Measurements from ENCODE around the gene NFX1.
"Not testable (repeated sequence)": the region's sequence is repeated elsewhere in the genome, so short reads cannot be mapped to it uniquely, and the experiment has no call there.

Gene NFX1

DNA sequence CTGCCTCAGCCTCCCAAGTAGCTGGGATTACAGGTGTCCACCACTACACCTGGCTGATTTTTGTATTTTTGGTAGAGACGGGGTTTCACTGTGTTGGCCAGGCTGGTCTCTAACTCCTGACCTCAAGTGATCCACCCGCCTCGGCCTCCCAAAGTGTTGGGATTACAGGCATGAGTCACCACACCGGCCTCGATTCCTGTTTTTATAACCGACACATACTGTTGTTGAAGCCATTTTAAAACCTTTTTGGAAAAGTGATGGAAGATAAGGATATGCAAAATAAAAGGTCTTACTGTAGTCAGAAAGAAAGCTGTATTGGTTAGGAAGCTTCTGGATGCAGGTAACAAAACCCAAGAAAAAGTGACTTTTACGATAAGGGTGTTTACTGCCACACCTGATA lies 42.6 kb downstream of the NFX1 start:
- H3K4me1 ChIP-seq (ENCODE audit: insufficient read depth, low read length); H3K9me3 ChIP-seq (ENCODE audit: insufficient read depth, low read depth, low read length); H3K27me3 ChIP-seq (ENCODE audit: insufficient read depth, low read length); H3K4me3 ChIP-seq (ENCODE audit: low read length); H3K27ac ChIP-seq (ENCODE audit: low read depth, low read length); H3K9ac ChIP-seq (ENCODE audit: low read depth, low read length): not testable (repeated sequence)
- peaks cover 73% of the 10 kb centered on the region for H3K36me3 ChIP-seq (ENCODE audit: insufficient read depth, low read length)
- 95% methylated on average over 7 of the region's 7 CpGs for WGBS

DNA sequence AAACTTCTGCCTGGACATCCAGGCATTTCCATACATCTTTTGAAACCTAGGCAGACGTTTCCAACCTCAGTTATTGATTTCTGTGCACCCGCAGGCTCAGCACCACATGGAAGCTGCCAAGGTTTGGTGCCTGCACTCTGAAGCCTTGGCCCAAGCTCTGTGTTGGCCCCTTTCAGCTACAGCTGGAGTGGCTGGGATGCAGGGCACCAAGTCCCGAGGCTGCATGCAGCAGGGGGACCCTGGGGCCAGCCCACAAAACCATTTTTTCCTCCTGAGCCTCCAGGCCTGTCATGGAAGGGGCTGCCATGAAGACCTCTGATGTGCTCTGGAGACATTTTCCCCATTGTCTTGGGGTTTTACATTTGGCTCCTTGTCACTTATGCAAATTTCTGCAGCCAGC lies 49.9 kb downstream of the NFX1 start:
- Histone ChIP-seq H3K4me3 (ENCODE audit: low read length) (no peak overlapping the region), H3K9me3 (ENCODE audit: insufficient read depth, low read depth, low read length) (peaks cover 33% of the 10 kb centered on the region), H3K36me3 (ENCODE audit: insufficient read depth, low read length) (peaks cover 80% of the 10 kb centered on the region), H3K9ac (ENCODE audit: low read depth, low read length) (no peak overlapping the region), H3K27me3 (ENCODE audit: insufficient read depth, low read length) (no peaks in the 10 kb centered on the region), H3K4me1 (ENCODE audit: insufficient read depth, low read length) (no peaks in the 10 kb centered on the region), H3K27ac (ENCODE audit: low read depth, low read length) (no peak overlapping the region)
- WGBS, result 94% methylated on average over 3 of the region's 3 CpGs

DNA sequence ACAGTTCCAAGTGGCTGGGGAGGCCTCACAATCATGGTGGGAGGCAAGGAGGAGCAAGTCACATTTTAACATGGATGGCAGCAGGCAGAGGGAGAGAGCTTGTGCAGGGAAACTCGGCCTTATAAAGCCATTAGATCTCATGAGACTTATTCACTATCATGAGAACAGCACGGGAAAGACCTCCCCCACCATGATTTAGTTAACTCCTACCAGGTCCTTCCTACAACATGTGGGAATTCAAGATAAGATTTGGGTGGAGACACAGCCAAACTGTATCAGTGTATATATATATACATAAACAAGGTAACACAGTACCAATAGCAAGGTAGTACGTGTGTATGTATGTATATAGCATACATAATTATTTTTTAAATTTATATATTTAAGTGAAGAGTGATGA lies 50.9 kb downstream of the NFX1 start:
- H3K9me3 ChIP-seq (ENCODE audit: insufficient read depth, low read depth, low read length), result peaks cover 33% of the 10 kb centered on the region
- no peak overlapping the region for H3K27ac ChIP-seq (ENCODE audit: low read depth, low read length)
- H3K4me3 ChIP-seq (ENCODE audit: low read length), result no peak overlapping the region
- no peaks in the 10 kb centered on the region for H3K27me3 ChIP-seq (ENCODE audit: insufficient read depth, low read length)
- H3K36me3 ChIP-seq (ENCODE audit: insufficient read depth, low read length), result peaks cover 83% of the 10 kb centered on the region
- 100% methylated on average over 2 of the region's 3 CpGs for WGBS
- H3K9ac ChIP-seq (ENCODE audit: low read depth, low read length), result no peak overlapping the region
- H3K4me1 ChIP-seq (ENCODE audit: insufficient read depth, low read length), result no peaks in the 10 kb centered on the region

DNA sequence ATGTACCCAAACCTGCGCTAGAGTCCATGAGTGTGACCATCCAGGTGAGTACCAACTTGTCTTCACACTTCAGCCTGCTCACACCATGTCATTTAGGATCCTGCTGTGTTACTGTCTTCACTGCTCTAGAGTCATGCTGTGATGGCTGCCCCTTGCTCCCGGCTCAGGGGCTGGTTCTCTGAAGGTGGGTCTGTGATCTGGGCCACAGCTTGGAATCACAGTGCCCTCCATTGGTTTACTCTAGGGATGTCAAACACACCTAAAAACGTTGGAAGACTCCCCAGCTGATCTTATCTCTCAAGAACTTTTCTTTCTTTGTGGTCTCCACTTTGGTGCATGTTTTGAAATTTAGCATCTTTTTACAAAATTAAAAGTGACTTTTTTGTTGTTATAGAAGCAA lies 53.8 kb downstream of the NFX1 start:
- 93% methylated on average over 3 of the region's 3 CpGs for WGBS
- Histone ChIP-seq H3K9me3 (ENCODE audit: insufficient read depth, low read depth, low read length) (peaks cover 16% of the 10 kb centered on the region), H3K4me3 (ENCODE audit: low read length) (no peak overlapping the region), H3K9ac (ENCODE audit: low read depth, low read length) (no peak overlapping the region), H3K27ac (ENCODE audit: low read depth, low read length) (no peak overlapping the region), H3K36me3 (ENCODE audit: insufficient read depth, low read length) (peaks cover 92% of the 10 kb centered on the region), H3K4me1 (ENCODE audit: insufficient read depth, low read length) (no peaks in the 10 kb centered on the region), H3K27me3 (ENCODE audit: insufficient read depth, low read length) (no peaks in the 10 kb centered on the region)

DNA sequence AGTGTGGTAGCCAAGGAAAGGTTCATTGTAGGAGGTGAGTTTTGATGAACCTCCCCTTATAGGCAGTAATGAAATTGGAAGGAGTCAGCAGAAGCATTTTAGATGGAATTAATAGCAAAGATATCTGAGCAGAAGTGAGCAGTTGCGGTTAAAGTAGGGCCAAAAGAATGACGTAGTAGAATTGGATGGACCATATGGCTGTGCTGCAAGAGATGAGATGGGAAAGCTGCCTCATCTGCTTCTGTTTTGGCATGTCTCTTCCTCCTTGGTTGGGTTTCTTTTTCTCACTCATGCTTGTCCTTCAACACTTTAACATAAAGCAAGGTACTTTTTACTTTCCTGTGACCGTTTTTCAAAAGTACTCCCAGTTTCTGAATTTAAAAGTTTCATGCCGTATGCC lies 56.2 kb downstream of the NFX1 start:
- WGBS, result over 99% methylated on average over 4 of the region's 4 CpGs
- H3K9me3 ChIP-seq (ENCODE audit: insufficient read depth, low read depth, low read length), result no peaks in the 10 kb centered on the region
- H3K27ac ChIP-seq (ENCODE audit: low read depth, low read length), result no peak overlapping the region
- H3K4me3 ChIP-seq (ENCODE audit: low read length), result no peak overlapping the region
- H3K27me3 ChIP-seq (ENCODE audit: insufficient read depth, low read length), result no peaks in the 10 kb centered on the region
- H3K36me3 ChIP-seq (ENCODE audit: insufficient read depth, low read length), result peaks cover 72% of the 10 kb centered on the region
- H3K9ac ChIP-seq (ENCODE audit: low read depth, low read length), result no peak overlapping the region
- H3K4me1 ChIP-seq (ENCODE audit: insufficient read depth, low read length), result no peaks in the 10 kb centered on the region

DNA sequence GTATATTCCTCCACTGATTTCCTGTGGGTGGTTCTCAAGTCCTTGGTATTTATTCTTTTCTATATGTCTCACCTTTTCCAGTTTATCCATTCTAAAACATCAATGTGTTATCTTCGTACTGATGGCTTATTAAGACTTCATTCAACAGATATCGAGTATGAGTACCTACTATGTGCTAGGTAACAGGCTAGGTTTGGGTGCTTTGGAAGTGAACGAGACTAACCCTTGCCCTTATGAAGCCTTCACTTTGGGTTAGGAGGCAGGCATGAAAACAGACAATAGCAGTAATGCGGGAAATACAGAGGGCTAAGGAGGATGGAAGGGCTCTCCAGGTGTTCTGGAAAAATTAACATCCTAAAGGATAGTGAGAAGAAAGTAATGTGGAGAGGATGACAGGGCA lies 58.7 kb downstream of the NFX1 start:
- no peak overlapping the region for H3K9ac ChIP-seq (ENCODE audit: low read depth, low read length)
- no peak overlapping the region for H3K27ac ChIP-seq (ENCODE audit: low read depth, low read length)
- peaks cover 52% of the 10 kb centered on the region for H3K36me3 ChIP-seq (ENCODE audit: insufficient read depth, low read length)
- H3K4me1 ChIP-seq (ENCODE audit: insufficient read depth, low read length), result no peaks in the 10 kb centered on the region
- no peaks in the 10 kb centered on the region for H3K9me3 ChIP-seq (ENCODE audit: insufficient read depth, low read depth, low read length)
- 93% methylated on average over 4 of the region's 4 CpGs for WGBS
- H3K4me3 ChIP-seq (ENCODE audit: low read length), result no peak overlapping the region
- H3K27me3 ChIP-seq (ENCODE audit: insufficient read depth, low read length), result no peaks in the 10 kb centered on the region

DNA sequence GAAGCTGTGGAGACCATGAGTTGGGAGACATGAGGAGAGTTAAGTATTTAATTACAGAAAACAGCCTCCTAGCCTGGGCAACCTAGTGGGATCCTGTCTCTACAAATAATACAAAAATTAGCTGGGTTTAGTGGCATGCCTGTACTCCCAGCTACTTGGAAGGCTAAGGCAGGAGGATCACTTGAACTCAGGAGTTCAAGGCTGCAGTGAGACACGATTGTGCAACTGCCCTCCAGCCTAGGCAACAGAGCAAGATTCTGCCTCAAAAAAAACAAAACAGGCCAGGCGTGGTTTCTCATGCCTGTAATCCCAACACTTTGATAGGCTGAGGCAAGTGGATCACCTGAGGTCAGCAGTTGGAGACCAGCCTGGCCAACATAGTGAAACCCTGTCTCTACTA lies 59.4 kb downstream of the NFX1 start:
- 98% methylated on average over 2 of the region's 2 CpGs for WGBS
- Histone ChIP-seq H3K27me3 (ENCODE audit: insufficient read depth, low read length) (no peaks in the 10 kb centered on the region), H3K4me1 (ENCODE audit: insufficient read depth, low read length) (no peaks in the 10 kb centered on the region), H3K9me3 (ENCODE audit: insufficient read depth, low read depth, low read length) (no peaks in the 10 kb centered on the region), H3K4me3 (ENCODE audit: low read length) (no peak overlapping the region), H3K9ac (ENCODE audit: low read depth, low read length) (no peak overlapping the region), H3K36me3 (ENCODE audit: insufficient read depth, low read length) (peaks cover 46% of the 10 kb centered on the region), H3K27ac (ENCODE audit: low read depth, low read length) (no peak overlapping the region)

DNA sequence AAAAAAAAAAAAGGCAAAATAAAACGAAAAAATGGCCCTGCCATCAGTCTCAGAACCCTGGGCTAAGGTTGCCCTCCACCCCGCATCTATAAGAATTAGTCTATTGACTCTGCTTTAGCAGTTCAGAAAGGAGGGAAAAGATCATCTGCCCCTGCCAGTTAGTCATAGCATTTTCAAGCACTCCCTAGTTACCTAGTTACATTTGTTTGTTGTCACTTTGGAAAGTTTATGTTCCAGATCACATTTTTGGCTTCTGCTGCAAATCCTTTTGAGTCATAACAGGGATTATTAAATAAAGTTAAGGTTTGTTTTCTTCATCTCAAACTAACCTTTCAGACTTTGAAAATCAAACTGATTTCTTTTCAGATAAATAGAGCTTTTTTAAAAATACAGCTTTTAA lies 60.0 kb downstream of the NFX1 start:
- no peaks in the 10 kb centered on the region for H3K4me1 ChIP-seq (ENCODE audit: insufficient read depth, low read length)
- H3K4me3 ChIP-seq (ENCODE audit: low read length), result no peak overlapping the region
- H3K27me3 ChIP-seq (ENCODE audit: insufficient read depth, low read length), result no peaks in the 10 kb centered on the region
- peaks cover 50% of the 10 kb centered on the region for H3K36me3 ChIP-seq (ENCODE audit: insufficient read depth, low read length)
- 93% methylated on average over 2 of the region's 2 CpGs for WGBS
- no peaks in the 10 kb centered on the region for H3K9me3 ChIP-seq (ENCODE audit: insufficient read depth, low read depth, low read length)
- H3K27ac ChIP-seq (ENCODE audit: low read depth, low read length), result no peak overlapping the region
- no peak overlapping the region for H3K9ac ChIP-seq (ENCODE audit: low read depth, low read length)

DNA sequence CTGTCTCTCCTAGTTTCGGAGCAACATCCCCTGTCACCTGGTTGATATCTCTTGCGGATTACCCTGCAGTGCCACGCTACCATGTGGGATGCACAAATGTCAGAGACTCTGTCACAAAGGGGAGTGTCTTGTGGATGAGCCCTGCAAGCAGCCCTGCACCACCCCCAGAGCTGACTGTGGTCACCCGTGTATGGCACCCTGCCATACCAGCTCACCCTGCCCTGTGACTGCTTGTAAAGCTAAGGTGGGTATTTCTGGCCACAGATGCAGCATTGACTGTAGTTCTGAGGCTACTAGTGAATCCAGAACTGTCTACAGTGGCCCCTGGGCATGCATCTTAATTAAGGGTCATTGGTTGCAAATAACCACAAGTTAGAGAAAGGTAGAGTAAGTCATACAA lies 61.2 kb downstream of the NFX1 start:
- H3K36me3 ChIP-seq (ENCODE audit: insufficient read depth, low read length), result peaks cover 46% of the 10 kb centered on the region
- no peaks in the 10 kb centered on the region for H3K4me1 ChIP-seq (ENCODE audit: insufficient read depth, low read length)
- no peak overlapping the region for H3K9ac ChIP-seq (ENCODE audit: low read depth, low read length)
- no peak overlapping the region for H3K27ac ChIP-seq (ENCODE audit: low read depth, low read length)
- no peaks in the 10 kb centered on the region for H3K9me3 ChIP-seq (ENCODE audit: insufficient read depth, low read depth, low read length)
- H3K4me3 ChIP-seq (ENCODE audit: low read length), result no peak overlapping the region
- 92% methylated on average over 4 of the region's 4 CpGs for WGBS
- H3K27me3 ChIP-seq (ENCODE audit: insufficient read depth, low read length), result no peaks in the 10 kb centered on the region

DNA sequence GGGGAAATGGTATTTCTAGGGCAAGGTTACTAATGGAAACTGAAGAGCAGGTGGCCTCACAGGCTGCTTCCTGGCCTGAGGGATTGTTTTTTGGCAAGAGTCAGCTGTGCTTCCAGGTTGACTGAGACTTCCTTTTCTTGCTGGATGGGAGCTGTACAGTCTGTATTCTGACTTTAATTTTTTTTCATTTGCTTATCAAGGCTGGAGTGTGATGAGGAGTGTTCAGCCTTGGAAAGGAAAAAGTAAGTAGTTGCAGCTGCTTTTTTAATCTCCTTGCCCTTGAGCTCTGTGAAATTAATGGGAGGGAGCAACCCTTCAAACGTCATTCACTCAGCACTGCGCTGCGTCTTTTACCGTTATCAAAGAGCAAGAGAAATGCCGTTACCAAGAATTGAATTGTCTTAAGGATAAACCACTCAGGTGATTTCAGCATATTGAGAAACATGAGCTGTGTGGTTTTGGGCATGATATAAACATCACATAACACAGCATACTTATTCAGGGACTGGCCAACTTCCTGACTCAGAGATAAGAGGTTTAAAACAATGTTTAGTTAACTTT lies 64.4 kb downstream of the NFX1 start:
- 95% methylated on average over 5 of the region's 5 CpGs for WGBS
- no peak overlapping the region for H3K27ac ChIP-seq (ENCODE audit: low read depth, low read length)
- peaks cover 18% of the 10 kb centered on the region for H3K36me3 ChIP-seq (ENCODE audit: insufficient read depth, low read length)
- H3K9me3 ChIP-seq (ENCODE audit: insufficient read depth, low read depth, low read length), result no peaks in the 10 kb centered on the region
- no peaks in the 10 kb centered on the region for H3K27me3 ChIP-seq (ENCODE audit: insufficient read depth, low read length)
- H3K4me1 ChIP-seq (ENCODE audit: insufficient read depth, low read length), result no peaks in the 10 kb centered on the region
- no peak overlapping the region for H3K4me3 ChIP-seq (ENCODE audit: low read length)
- H3K9ac ChIP-seq (ENCODE audit: low read depth, low read length), result no peak overlapping the region

DNA sequence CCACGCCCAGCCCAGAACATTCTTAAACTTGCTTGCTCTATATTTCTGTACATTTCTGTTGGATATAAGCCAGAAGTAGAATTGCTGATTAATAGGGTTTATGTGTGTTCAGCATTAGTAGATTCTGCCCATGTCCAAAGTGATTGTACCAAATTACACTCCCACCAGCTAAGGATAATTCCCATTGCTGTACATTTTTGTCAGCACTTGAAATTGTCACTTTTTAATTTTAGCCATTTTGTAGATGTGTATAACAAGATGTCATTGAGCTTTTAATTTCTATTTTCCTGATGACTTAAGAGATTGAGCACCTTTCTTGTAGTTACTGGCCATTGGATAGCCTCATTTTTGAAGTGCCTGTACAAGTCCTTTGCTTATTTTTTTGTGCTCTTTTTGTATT lies 65.6 kb downstream of the NFX1 start:
- Histone ChIP-seq H3K9ac (ENCODE audit: low read depth, low read length) (no peak overlapping the region), H3K36me3 (ENCODE audit: insufficient read depth, low read length) (peaks cover 18% of the 10 kb centered on the region), H3K4me3 (ENCODE audit: low read length) (no peak overlapping the region), H3K9me3 (ENCODE audit: insufficient read depth, low read depth, low read length) (no peaks in the 10 kb centered on the region), H3K4me1 (ENCODE audit: insufficient read depth, low read length) (no peaks in the 10 kb centered on the region), H3K27ac (ENCODE audit: low read depth, low read length) (no peak overlapping the region), H3K27me3 (ENCODE audit: insufficient read depth, low read length) (no peaks in the 10 kb centered on the region)
- 94% methylated on average over 1 of the region's 1 CpG for WGBS

DNA sequence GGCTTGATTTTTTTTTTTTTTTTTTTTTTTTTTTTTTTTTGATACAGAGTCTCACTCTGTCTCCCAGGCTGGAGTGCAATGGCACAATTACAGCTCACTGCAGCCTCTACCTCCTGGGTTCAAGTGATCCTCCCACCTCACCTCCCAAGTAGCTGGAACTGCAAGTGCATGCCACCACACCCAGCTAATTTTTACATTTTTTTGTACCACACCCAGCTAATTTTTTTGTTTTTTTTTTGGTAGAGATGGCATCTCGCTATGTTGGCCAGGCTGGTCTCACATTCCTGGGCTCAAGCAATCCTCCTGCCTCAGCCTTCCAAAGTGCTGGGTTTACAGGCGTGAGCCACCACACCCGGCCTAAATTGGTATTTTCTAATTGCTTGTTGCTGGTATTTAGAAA lies 68.3 kb downstream of the NFX1 start:
- peaks cover 18% of the 10 kb centered on the region for H3K36me3 ChIP-seq (ENCODE audit: insufficient read depth, low read length)
- not testable (repeated sequence) for H3K4me1 ChIP-seq (ENCODE audit: insufficient read depth, low read length); H3K27me3 ChIP-seq (ENCODE audit: insufficient read depth, low read length); H3K9me3 ChIP-seq (ENCODE audit: insufficient read depth, low read depth, low read length); H3K4me3 ChIP-seq (ENCODE audit: low read length); H3K27ac ChIP-seq (ENCODE audit: low read depth, low read length); H3K9ac ChIP-seq (ENCODE audit: low read depth, low read length)
- WGBS, result 100% methylated on average over 2 of the region's 3 CpGs
